Common myeloid progenitor, CD34-positive (primary cell): ENCODE results near the gene KANSL3.

Experiments used
- CTCF ChIA-PET: fragments of 350-600 bp; sonication (Branson Sonifier 250); formaldehyde crosslinking; loops from one replicate; lab custom pipeline; 2021; ENCODE audit warnings: antibody characterized with exemption; lab: Charles Lee
- POLR2A ChIA-PET: fragments of 350-600 bp; sonication (Branson Sonifier 250); formaldehyde crosslinking; loops from one replicate; lab custom pipeline; 2021; ENCODE audit warnings: antibody characterized with exemption; lab: Charles Lee
- DNase-seq, 3 donors: peaks; one replicate each; pipeline versions ENCODE4 v3.0.0 to v3.0.0-alpha.2; 2013
- H3K27ac ChIP-seq, 2 experiments: 1 replicate in 1 of 2; 2 replicates in 1 of 2; pipeline ENCODE4 v1.7.0; 2013; ENCODE audit warnings: inconsistent platforms in 2 of 2, low read length in 2 of 2, mild to moderate bottlenecking in 2 of 2, low read depth in 1 of 2, moderate library complexity in 1 of 2; ENCODE audit not compliant: severe bottlenecking in 2 of 2, insufficient read depth in 1 of 2, poor library complexity in 1 of 2
- H3K27me3 ChIP-seq, 5 experiments: replicated peaks in 2 of 5; 1 replicate in 3 of 5; 2 replicates in 2 of 5; pipeline versions ENCODE4 v1.6.1 to v1.7.0; 2013; ENCODE audit warnings: low read length in 4 of 5, mild to moderate bottlenecking in 2 of 5, moderate library complexity in 2 of 5, inconsistent platforms in 1 of 5; ENCODE audit not compliant: insufficient read depth in 5 of 5, control insufficient read depth in 4 of 5
- H3K36me3 ChIP-seq, 4 experiments: 1 replicate in 2 of 4; 2 replicates in 2 of 4; pipeline versions ENCODE4 v1.6.1 to v1.7.0; 2013; ENCODE audit warnings: low read length in 3 of 4, control low read depth in 1 of 4, mild to moderate bottlenecking in 1 of 4; ENCODE audit not compliant: control insufficient read depth in 4 of 4, insufficient read depth in 4 of 4
- H3K4me1 ChIP-seq, 4 experiments: 1 replicate in 3 of 4; 2 replicates in 1 of 4; pipeline versions ENCODE4 v1.6.1 to v1.7.1; 2013; ENCODE audit warnings: low read length in 3 of 4, mild to moderate bottlenecking in 3 of 4, control low read depth in 1 of 4, inconsistent platforms in 1 of 4, moderate library complexity in 1 of 4; ENCODE audit not compliant: control insufficient read depth in 4 of 4, insufficient read depth in 4 of 4; ENCODE audit errors: control extremely low read depth in 1 of 4
- H3K4me3 ChIP-seq, 7 experiments: 1 replicate in 4 of 7; 2 replicates in 3 of 7; pipeline versions ENCODE4 v1.5.1 to v1.7.0; 2013; ENCODE audit warnings: mild to moderate bottlenecking in 7 of 7, low read length in 6 of 7, moderate library complexity in 6 of 7, inconsistent platforms in 2 of 7, low read depth in 2 of 7, control low read depth in 1 of 7; ENCODE audit not compliant: insufficient read depth in 4 of 7, control insufficient read depth in 1 of 7; ENCODE audit errors: extremely low read depth in 1 of 7
- H3K9me3 ChIP-seq, 5 experiments: 1 replicate in 4 of 5; 2 replicates in 1 of 5; pipeline versions ENCODE4 v1.6.1 to v1.7.1; 2013; ENCODE audit warnings: low read length in 4 of 5, mild to moderate bottlenecking in 2 of 5, inconsistent platforms in 1 of 5, low read depth in 1 of 5, moderate library complexity in 1 of 5; ENCODE audit not compliant: control insufficient read depth in 4 of 5, insufficient read depth in 2 of 5; ENCODE audit errors: control extremely low read depth in 1 of 5
- WGBS: methylation state at CpG from one replicate; pipeline ENCODE4 v1.1.5; 2013; ENCODE audit not compliant: insufficient coverage; 5-methylcytosine and 5-hydroxymethylcytosine counted together

The KANSL3 gene

DNA sequence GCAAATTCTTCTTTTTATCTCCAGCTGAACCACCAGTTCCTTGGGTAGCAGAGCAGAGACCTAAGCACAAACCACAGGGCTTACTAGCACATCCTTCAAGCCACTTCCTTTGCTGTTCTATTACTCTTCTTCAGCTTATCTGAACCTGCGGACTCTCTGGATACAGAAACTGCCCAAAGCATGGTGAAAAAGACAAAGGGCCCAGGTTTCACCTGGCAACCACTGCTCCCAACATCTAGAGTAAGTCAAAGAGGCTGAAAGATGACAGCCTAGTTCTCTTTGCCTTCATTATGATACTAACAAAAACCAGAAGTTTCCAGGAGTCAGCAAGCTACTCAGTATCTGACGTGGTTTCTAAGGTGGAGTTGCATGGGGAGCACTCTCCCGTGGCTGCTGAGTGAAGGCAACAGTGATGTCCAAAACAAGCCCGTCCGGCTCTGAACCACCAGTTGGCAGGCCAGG lies 43.4 kb downstream of the KANSL3 start:
- ChIA-PET POLR2A (interaction anchor here (1.6 kb wide), 1 partner anchor 10 kb away, joined by 4 read pairs; no protein-coding TSS in a partner anchor), CTCF (interaction anchor here (0.6 to 2.5 kb wide), 7 partner anchors 10 to 169 kb away, joined by 3 to 10 read pairs (median 3); no protein-coding TSS in a partner anchor)
- Histone ChIP-seq H3K27ac (peak overlapping the region in 1 of 2 experiments; percentile 17), H3K4me1 (peaks cover 0 to 21% (median 9%) of the 10 kb centered on the region in 4 experiments), H3K4me3 (peak overlapping the region in 1 of 7 experiments; percentile 34), H3K9me3 (no peaks in the 10 kb centered on the region), H3K27me3 (no peaks in the 10 kb centered on the region), H3K36me3 (peaks cover 20 to 70% (median 51%) of the 10 kb centered on the region in 4 experiments)
- WGBS, result 59% methylated on average over 5 of the region's 5 CpGs
- peak; percentile 29 to 69 (median 66) for DNase-seq

DNA sequence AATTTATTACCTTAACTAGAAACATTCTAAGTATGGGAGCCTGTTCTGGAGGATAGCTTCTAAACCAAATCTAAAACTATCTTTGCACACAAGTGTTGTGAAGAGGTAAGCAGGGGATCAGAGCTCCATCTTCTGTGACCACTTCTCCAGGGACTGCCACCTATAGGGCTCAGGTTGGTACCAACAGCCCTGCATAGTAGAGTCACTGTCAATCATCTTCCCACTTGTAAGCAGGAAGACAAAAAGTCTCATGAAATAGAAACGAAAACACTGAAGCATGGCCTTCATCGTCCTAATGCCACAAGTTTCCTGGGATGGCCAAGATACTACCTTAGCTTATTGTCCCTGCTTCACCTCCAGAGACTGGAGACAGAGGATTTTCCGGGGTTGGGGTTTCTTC lies 43.8 kb downstream of the KANSL3 start:
- H3K36me3 ChIP-seq, result peaks cover 20 to 69% (median 48%) of the 10 kb centered on the region in 4 experiments
- whole genome bisulfite sequencing, result 0% methylated on average over 3 of the region's 3 CpGs
- no peaks in the 10 kb centered on the region for H3K27me3 ChIP-seq
- peaks cover 0 to 21% (median 9%) of the 10 kb centered on the region in 4 experiments for H3K4me1 ChIP-seq
- CTCF ChIA-PET, result interaction anchor here (0.6 to 2.5 kb wide), 10 partner anchors 8 to 169 kb away, joined by 3 to 10 read pairs (median 4); no protein-coding TSS in a partner anchor
- peak overlapping the region in 1 of 7 experiments; percentile 34 for H3K4me3 ChIP-seq
- H3K9me3 ChIP-seq, result no peaks in the 10 kb centered on the region
- no peak overlapping the region for H3K27ac ChIP-seq
- DNase-seq, result no peak
- POLR2A ChIA-PET, result interaction anchor here (0.7 to 1.6 kb wide), 3 partner anchors 10 to 44 kb away, joined by 3 to 4 read pairs (median 4); partner anchors contain the start of gene KANSL3

- H3K4me1 ChIP-seq, result peaks cover 0 to 21% (median 9%) of the 10 kb centered on the region in 4 experiments
- H3K9me3 ChIP-seq, result no peaks in the 10 kb centered on the region
- ChIA-PET CTCF (no interaction called here), POLR2A (no interaction called here)
- WGBS, result 96% methylated on average over 3 of the region's 3 CpGs
- peaks cover 17 to 54% (median 36%) of the 10 kb centered on the region in 4 experiments for H3K36me3 ChIP-seq
- no peak for DNase-seq
- no peak overlapping the region for H3K4me3 ChIP-seq
- H3K27me3 ChIP-seq, result no peaks in the 10 kb centered on the region
- no peak overlapping the region for H3K27ac ChIP-seq
Observed at GRCh38 chr2:96591494-96591893, 46.6 kb downstream of the KANSL3 start.

DNA sequence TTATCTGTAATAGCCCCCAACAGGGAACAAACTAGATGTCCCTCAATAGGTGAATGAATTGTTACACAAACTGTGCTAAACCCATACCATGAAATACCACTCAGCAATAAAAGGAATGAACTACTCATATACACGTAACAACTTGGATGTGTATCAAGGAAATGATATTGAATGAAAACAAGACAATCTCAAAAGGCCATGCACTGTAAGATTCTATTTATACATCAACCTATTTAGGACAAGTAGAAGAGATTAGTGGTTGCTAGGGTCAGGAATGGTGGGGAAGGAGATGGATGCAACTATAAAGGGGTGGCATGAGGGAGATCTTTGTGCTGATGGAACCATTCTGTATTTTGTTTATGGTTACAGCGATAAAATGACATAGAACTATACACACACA lies 47.1 kb downstream of the KANSL3 start:
- no peak overlapping the region for H3K4me3 ChIP-seq
- H3K36me3 ChIP-seq, result peaks cover 17 to 51% (median 33%) of the 10 kb centered on the region in 4 experiments
- ChIA-PET POLR2A (no interaction called here), CTCF (no interaction called here)
- no peak for DNase-seq
- peaks cover 0 to 21% (median 9%) of the 10 kb centered on the region in 4 experiments for H3K4me1 ChIP-seq
- no peaks in the 10 kb centered on the region for H3K9me3 ChIP-seq
- no peaks in the 10 kb centered on the region for H3K27me3 ChIP-seq
- WGBS, result no CpG with 5 or more reads among the region's 2 CpGs
- no peak overlapping the region for H3K27ac ChIP-seq

DNA sequence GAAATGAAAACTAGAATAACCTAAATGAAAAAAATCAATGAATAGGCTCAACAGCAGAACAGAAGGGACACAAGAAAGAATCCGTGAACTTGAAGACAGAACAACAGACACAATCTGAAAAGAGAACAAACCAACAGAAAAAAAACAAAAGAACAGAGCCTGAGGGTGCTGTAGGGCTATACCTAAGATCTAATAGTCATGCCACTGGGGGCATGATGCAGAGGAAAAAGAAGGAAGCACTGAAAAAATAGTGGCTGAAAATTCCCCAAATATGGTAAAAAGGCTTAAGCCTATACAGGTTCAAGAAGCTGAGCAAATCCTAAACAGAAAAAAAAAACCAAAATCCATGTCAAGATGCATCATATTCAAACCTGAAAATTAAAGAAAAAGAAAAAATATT lies 50.3 kb downstream of the KANSL3 start:
- H3K4me3 ChIP-seq, result no peak overlapping the region
- no peak for DNase-seq
- H3K36me3 ChIP-seq, result peaks cover 8 to 25% (median 15%) of the 10 kb centered on the region in 4 experiments
- CTCF ChIA-PET, result no interaction called here
- POLR2A ChIA-PET, result no interaction called here
- H3K9me3 ChIP-seq, result no peaks in the 10 kb centered on the region
- H3K4me1 ChIP-seq, result no peaks in the 10 kb centered on the region
- H3K27me3 ChIP-seq, result no peaks in the 10 kb centered on the region
- WGBS, result 67% methylated on average over 1 of the region's 1 CpG
- no peak overlapping the region for H3K27ac ChIP-seq

DNA sequence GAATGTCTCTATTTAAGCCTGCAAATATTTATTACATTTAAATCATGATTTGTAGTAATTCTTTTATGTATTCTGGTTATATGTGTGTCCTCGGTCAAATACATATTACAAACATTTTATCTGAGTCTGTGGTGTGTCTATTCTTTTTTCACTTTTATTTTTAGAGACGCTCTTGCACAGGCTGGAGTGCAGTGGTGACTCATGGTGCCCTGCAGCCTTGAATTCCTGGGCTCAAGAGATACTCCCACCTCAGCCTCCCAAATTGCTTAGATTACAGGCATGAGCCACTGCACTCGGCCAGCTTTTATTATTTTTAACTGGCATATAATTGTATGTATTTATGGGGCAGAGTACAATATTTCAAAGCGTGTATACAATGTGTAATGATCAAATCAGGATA lies 54.1 kb downstream of the KANSL3 start:
- POLR2A ChIA-PET, result no interaction called here
- Histone ChIP-seq H3K27me3 (no peaks in the 10 kb centered on the region), H3K9me3 (no peaks in the 10 kb centered on the region), H3K4me3 (no peak overlapping the region), H3K4me1 (no peaks in the 10 kb centered on the region), H3K27ac (no peak overlapping the region), H3K36me3 (peaks cover 0 to 10% (median 3%) of the 10 kb centered on the region in 4 experiments)
- WGBS, result 100% methylated on average over 1 of the region's 4 CpGs
- CTCF ChIA-PET, result no interaction called here
- DNase-seq, result no peak

DNA sequence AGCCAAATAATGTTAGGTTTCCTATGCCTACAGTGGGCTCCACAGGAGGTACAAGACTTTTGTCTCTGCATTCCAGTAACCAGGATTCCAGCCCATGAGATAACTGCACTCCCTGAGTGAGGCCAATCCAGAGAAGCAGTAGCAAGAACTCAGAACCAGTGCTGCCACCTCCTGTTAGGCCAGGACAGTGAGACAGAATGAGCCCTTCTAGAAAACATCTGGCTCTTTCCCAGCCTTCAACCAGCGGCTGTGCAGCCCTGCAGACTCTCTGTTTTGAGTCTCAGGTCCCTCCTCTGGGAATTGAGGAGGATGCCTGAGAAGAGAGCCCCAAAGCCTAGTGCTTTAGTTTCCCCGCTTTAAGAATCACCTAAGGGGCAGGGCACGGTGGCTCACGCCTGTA lies 57.3 kb downstream of the KANSL3 start:
- ChIA-PET CTCF (interaction anchor here (1.4 kb wide), 1 partner anchor 23 kb away, joined by 3 read pairs; no protein-coding TSS in a partner anchor), POLR2A (no interaction called here)

More for the DNA sequence above, 57.3 kb downstream of the KANSL3 start:
- Histone ChIP-seq H3K4me1 (no peaks in the 10 kb centered on the region), H3K4me3 (no peak overlapping the region), H3K9me3 (no peaks in the 10 kb centered on the region), H3K36me3 (peaks cover 0 to 10% (median 0%) of the 10 kb centered on the region in 4 experiments), H3K27me3 (no peaks in the 10 kb centered on the region), H3K27ac (no peak overlapping the region)
- 97% methylated on average over 3 of the region's 4 CpGs for WGBS
- DNase-seq, result no peak
